HG03139 (cell line): ENCODE results near the gene GOLGA6L10.
"Not testable (repeated sequence)": the region's sequence is repeated elsewhere in the genome, so short reads cannot be mapped to it uniquely, and the experiment has no call there.

Source experiments
- ATAC-seq: cut with Tn5 transposase; IDR thresholded peaks from one replicate; pipeline ENCODE4 v1.9.1; 2021; ENCODE audit not compliant: unreplicated experiment

GOLGA6L10 gene

DNA sequence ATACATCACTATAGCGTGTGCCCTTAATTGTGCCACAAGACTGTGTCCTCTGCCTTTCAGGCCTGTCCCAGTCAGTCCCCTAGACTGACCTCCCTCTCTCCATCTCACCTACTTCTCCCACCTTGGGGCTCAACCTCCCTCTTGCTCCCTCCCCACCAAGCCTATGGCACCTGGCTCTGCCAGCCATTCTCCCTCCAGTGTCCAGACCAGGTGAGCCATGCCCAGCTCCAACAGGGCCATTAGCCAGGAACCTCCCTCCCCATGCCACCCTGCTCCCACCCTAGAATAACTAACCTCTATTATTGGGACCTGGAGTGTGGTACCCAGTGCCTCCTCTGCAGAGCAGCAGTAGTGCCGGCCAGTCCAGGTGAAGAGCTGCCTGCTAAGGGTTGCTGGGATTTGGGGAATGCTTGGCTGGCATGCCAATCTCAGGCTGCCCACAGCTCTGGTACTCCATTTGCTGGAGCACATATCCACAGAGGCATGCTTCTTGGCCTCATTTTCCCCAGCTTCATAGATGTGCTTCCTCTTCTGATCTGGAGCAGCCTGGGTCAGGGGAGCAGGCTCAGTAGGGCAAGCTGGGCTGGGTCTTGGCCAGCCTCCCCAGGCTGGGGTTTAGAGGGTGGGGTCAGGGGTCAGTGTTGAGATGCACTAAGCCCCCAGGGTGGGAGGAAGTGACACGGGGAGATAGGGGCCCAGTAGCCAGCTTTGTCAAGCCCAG is 47.8 kb downstream of the GOLGA6L10 start:
- no peak for ATAC-seq

DNA sequence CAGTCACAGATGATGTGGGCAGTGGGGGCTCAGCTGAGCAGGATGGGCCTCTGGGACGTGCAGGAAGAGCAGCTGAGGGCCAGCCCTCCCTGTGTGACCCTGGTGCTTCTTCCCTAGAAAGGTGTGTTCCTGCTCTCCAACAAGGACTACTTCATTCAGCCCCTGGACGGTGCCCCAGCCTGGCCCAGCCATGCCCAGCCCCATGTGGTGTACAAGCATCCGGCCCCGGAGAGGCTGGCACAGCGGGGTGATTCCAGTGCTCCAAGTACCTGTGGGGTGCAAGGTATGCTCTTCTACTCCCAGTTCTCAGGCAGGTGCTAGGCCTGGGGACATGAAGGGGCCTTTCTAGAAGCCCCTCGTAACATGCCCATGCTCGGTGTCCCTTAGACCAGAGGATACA is 48.4 kb downstream of the GOLGA6L10 start:
- ATAC-seq, result no peak

DNA sequence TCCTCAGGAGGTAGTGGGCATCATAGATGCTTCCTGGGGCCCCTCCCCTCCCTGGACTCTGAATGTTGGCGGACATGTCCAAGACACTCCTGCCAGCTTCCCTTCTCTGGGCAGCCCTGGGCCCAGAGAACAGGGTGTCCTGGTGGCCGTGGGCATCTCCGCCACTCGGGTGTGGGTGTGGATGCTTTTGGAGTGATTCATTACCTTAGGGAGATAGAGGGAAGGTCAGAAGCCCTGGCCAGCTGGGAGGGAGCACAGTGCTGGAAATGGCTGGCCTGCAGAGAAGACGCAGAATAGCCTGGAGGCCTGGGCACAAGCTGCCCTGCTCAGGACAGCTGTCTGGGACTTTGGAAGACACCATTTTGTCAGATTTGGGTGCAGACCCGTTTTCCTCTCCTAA is 48.9 kb downstream of the GOLGA6L10 start:
- ATAC-seq, result not testable (repeated sequence)

DNA sequence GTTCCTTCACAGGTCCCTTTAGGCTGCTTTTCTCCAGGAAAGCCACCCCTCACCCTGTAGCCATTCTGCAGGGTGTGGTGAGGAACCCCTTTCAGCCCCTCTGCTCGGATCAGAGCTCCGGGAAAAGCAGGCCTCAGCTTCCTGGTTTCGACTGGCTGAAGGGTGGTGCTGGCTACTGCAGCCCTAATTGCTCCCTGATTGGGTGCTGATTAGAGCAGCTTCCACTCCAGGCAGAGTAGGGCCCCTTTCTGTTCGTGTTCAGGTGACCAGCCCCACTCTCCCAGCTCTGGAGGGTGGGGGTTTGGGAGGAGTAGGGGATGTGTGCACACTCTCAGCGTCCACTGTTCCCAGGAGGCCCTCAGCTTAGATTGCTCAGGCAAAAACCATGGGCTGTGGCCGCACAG is 49.8 kb downstream of the GOLGA6L10 start:
- ATAC-seq, result not testable (repeated sequence)

DNA sequence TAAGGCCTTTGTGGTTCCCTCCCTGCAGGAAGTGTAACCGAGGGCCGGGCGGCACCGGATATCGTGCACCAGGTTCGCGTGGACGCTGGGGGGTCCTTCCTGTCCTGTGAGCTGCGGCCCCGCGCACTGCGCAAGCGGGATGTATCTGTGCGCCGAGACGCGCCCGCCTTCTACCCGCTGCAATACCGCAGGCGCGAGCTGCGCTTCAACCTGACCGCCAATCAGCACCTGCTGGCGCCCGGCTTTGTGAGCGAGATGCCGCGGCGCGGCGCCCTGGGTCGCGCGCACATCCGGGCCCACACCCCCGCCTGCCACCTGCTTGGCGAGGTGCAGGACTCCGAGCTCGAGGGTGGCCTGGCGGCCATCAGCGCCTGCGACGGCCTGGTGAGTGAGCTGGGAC is 50.8 kb downstream of the GOLGA6L10 start:
- ATAC-seq, result no peak

DNA sequence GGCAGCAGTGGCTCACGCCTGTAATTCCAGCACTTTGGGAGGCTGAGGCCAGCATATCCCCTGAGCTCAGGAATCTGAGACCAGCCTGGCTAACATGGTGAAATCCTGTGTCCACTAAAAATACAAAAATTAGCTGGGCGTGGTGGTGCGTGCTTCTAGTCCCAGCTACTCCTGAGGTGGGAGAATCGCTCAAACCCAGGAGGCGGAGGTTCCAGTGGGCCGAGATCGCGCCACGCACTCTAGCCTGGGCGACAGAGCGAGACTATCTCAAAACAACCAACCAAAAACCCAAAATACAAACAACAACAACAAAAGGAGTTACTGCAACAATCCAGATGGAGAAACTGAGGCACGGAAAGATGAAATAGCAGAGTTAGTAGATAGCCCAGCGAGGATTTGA is 51.2 kb downstream of the GOLGA6L10 start:
- no peak for ATAC-seq

DNA sequence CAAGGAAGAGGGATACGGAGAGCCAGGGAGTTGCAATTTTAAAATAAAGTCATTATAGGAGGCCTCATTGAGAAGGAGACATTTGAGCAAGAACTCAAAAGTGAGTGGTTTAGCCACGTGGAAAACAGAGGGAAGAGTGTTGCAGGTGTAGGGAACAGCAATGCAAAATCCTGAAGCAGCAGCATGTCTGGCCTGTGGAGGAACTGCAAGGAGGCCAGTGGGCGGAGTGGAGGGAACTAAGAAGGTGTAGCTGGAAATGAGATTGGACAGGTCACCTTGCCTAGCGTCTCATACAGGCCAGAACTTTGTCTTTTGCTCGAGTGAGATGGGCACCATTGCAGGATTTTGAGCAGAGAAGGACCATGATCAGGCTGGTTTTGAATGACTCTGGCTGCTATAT is 51.7 kb downstream of the GOLGA6L10 start:
- no peak for ATAC-seq

DNA sequence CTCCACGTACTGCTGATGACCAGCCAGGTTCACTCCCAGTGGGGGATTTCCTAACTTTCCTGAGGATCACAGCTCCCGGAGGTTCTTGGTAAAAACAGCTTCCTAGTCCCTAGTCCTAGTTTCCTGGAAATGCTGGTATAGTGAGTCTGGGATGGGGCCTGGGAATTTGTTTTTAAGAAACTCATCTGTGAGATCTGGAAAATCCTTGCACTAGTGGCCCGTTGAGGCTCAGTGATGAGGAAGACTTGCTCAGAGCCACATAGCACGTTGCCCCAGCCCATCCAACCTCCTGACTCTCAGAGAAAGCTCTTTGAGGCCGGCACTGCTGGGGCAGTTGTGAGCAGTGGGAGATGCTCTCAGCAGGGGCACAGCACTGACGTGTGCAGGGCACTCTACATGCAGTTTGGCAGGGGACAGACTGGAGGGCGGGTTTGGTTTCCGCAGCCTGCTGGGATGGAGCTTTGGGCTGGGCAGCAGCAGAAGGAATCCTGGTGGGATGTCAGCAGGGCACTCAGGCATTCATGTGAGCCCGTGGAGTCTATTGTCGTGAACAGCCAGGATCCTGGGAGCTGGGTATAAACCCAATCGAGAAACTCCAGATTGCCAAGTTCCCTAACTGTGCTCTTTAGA is 55.1 kb downstream of the GOLGA6L10 start:
- no peak for ATAC-seq

DNA sequence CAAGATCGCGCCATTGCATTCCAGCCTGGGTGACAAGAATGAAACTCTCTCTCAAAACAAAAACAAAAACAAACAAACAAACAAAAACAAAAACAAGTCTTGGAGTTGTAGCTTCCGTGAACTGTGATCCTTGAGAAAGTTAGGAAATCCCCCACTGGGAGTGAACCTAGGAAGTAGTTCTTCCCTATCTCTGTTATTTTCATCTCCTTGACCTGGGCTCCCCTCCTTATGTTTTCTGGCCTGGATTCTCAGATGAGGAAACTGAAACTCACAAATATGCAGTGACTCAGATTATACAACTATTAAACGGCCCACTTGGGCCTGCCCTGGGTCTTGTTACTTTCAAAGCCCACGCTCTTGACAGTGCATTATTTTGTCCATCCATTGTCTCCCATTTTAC is 57.0 kb downstream of the GOLGA6L10 start:
- no peak for ATAC-seq
